CD4-positive, alpha-beta T cell (primary cell): ENCODE measurements around the gene CCDC187. TPM values are rescaled to one million over a fixed set of nuclear protein-coding genes. Genes with fewer than 3 reads are reported as not detected.

ENCODE experiments used
- ATAC-seq: fragments of 200-7000 bp; cut with Tn5 transposase; one replicate; pipeline ENCODE4 v1.10.0; 2022; ENCODE audit warnings: mild to moderate bottlenecking; ENCODE audit not compliant: poor library complexity
- CTCF ChIA-PET: fragments of 350-600 bp; sonication (Branson Sonifier 250); formaldehyde crosslinking; loops from one replicate; lab custom pipeline; 2021; ENCODE audit warnings: antibody characterized with exemption, inconsistent platforms; lab: Charles Lee
- POLR2A ChIA-PET: fragments of 350-600 bp; sonication (Branson Sonifier 250); formaldehyde crosslinking; loops from one replicate; lab custom pipeline; 2021; ENCODE audit warnings: antibody characterized with exemption, inconsistent platforms; lab: Charles Lee
- DNase-seq, 14 experiments: peaks; one replicate each; pipeline ENCODE4 v3.0.0-alpha.2; 2013 to 2020; ENCODE audit warnings: mixed read lengths in 2 of 14
- H3K27ac ChIP-seq, 2 donors: one replicate each; pipeline versions ENCODE4 v1.5.1 to v1.7.0; 2013; ENCODE audit warnings: low read length in 2 of 2, low read depth in 1 of 2, mild to moderate bottlenecking in 1 of 2
- H3K27me3 ChIP-seq, 2 experiments: 1 replicate in 1 of 2; 2 replicates in 1 of 2; pipeline versions ENCODE4 v1.6.1 to v1.7.0; 2013; ENCODE audit warnings: low read length in 2 of 2, control low read depth in 1 of 2, mild to moderate bottlenecking in 1 of 2, moderate library complexity in 1 of 2; ENCODE audit not compliant: insufficient read depth in 2 of 2, control insufficient read depth in 1 of 2
- H3K36me3 ChIP-seq: one replicate; pipeline ENCODE4 v1.6.1; 2013; ENCODE audit warnings: low read length, control low read depth; ENCODE audit not compliant: insufficient read depth
- H3K4me1 ChIP-seq: one replicate; pipeline ENCODE4 v1.6.1; 2013; ENCODE audit warnings: low read length, control low read depth; ENCODE audit not compliant: insufficient read depth
- H3K4me3 ChIP-seq: one replicate; pipeline ENCODE4 v1.5.1; 2013; ENCODE audit warnings: mild to moderate bottlenecking, low read length, moderate library complexity
- H3K9me3 ChIP-seq, 2 experiments: 1 replicate in 1 of 2; 2 replicates in 1 of 2; pipeline versions ENCODE4 v1.6.1 to v1.7.0; 2013; ENCODE audit warnings: low read length in 2 of 2, mild to moderate bottlenecking in 2 of 2, control low read depth in 1 of 2, moderate library complexity in 1 of 2; ENCODE audit not compliant: control insufficient read depth in 1 of 2, insufficient read depth in 1 of 2
- H3K27ac Mint-ChIP-seq: one replicate; pipeline ENCODE4 v1.8.0; 2020; ENCODE audit warnings: mixed read lengths
- H3K27me3 Mint-ChIP-seq: one replicate; pipeline ENCODE4 v1.8.0; 2021; ENCODE audit warnings: mixed read lengths
- H3K36me3 Mint-ChIP-seq: one replicate; pipeline ENCODE4 v1.8.0; 2021; ENCODE audit warnings: low read depth, mixed read lengths
- H3K4me1 Mint-ChIP-seq: one replicate; pipeline ENCODE4 v1.8.0; 2021; ENCODE audit warnings: low read depth, mixed read lengths
- H3K4me3 Mint-ChIP-seq: one replicate; pipeline ENCODE4 v1.8.0; 2020; ENCODE audit warnings: mild to moderate bottlenecking, mixed read lengths
- H3K9me3 Mint-ChIP-seq: one replicate; pipeline ENCODE4 v1.8.0; 2020; ENCODE audit warnings: mixed read lengths
- CTCF ChIP-seq: fragments of 200-600 bp; IDR thresholded peaks from one replicate; pipeline ENCODE4 v1.8.0; 2022; ENCODE audit warnings: antibody characterized with exemption, mild to moderate bottlenecking
- intact Hi-C, 2 experiments: fragments of 100-400 bp; cut with DNase I in 1 of 2; cut with micrococcal nuclease in 1 of 2; formaldehyde crosslinking; loops; one replicate each; pipeline versions ENCODE4 v1.15.1 to v1.9.0; 2023 to 2025; cut with DNase I, micrococcal nuclease
- total RNA-seq, 174 experiments: library from RNA in 2 of 174; stranded (reverse) in 2 of 174; gene quantifications; one replicate each; pipeline ENCODE4 v1.2.3 and lab custom pipeline; 2021 to 2026

CCDC187 gene
- total RNA-seq, 2 experiments from 2014 or later, result not detected

- no peak for TF ChIP-seq CTCF
- no peaks in the 10 kb centered on the region for H3K9me3 Mint-ChIP-seq
- peaks cover 14% of the 10 kb centered on the region for H3K4me1 Mint-ChIP-seq
- H3K27me3 Mint-ChIP-seq, result no peaks in the 10 kb centered on the region
- ChIA-PET CTCF (no interaction called here), POLR2A (interaction anchor here (1.2 kb wide), 1 partner anchor 18 kb away, joined by 4 read pairs; no protein-coding TSS in a partner anchor)
- H3K36me3 Mint-ChIP-seq, result peaks cover 7% of the 10 kb centered on the region
- H3K27ac ChIP-seq, result no peak overlapping the region
- H3K36me3 ChIP-seq, result no peaks in the 10 kb centered on the region
- no peak for ATAC-seq
- intact Hi-C loops, result loop anchor here (5.0 to 10.0 kb wide), 4 partner anchors 233 to 342 kb away; partner anchors contain the start of genes UBAC1 (in 2 of the 2), CAMSAP1 (in 1 of the 2) and SEC16A (in 1 of the 2)
- H3K4me3 Mint-ChIP-seq, result no peak overlapping the region
- peaks cover 14% of the 10 kb centered on the region for H3K4me1 ChIP-seq
- no peak overlapping the region for H3K4me3 ChIP-seq
- H3K27ac Mint-ChIP-seq, result no peak overlapping the region
- no peak for DNase-seq
- peaks cover 0 to 3% of the 10 kb centered on the region in 2 experiments for H3K27me3 ChIP-seq
- H3K9me3 ChIP-seq, result no peaks in the 10 kb centered on the region
Measured at GRCh38 chr9:136248951-136249876, 54.7 kb downstream of the CCDC187 start.

GRCh38 chr9:136247947-136248637 is 55.8 kb downstream of the CCDC187 start:
- Mint-ChIP-seq H3K27me3 (no peaks in the 10 kb centered on the region), H3K4me1 (peaks cover 26% of the 10 kb centered on the region), H3K9me3 (no peaks in the 10 kb centered on the region), H3K36me3 (peaks cover 7% of the 10 kb centered on the region), H3K4me3 (no peak overlapping the region), H3K27ac (no peak overlapping the region)
- no peak for DNase-seq
- Histone ChIP-seq H3K9me3 (no peaks in the 10 kb centered on the region), H3K4me1 (peaks cover 25% of the 10 kb centered on the region), H3K4me3 (no peak overlapping the region), H3K36me3 (no peaks in the 10 kb centered on the region), H3K27me3 (no peaks in the 10 kb centered on the region), H3K27ac (no peak overlapping the region)
- intact Hi-C loops, result loop anchor here (2.0 to 10.0 kb wide), 5 partner anchors 115 to 341 kb away; partner anchors contain the start of genes UBAC1 (in 2 of the 2), CAMSAP1 (in 1 of the 2), DNLZ (in 1 of the 2) and SEC16A (in 1 of the 2)
- ATAC-seq, result no peak
- no peak for TF ChIP-seq CTCF
- ChIA-PET CTCF (interaction anchor here (1.8 kb wide), 1 partner anchor 19 kb away, joined by 4 read pairs; no protein-coding TSS in a partner anchor), POLR2A (interaction anchor here (2.5 kb wide), 1 partner anchor 19 kb away, joined by 7 read pairs; no protein-coding TSS in a partner anchor)

DNA sequence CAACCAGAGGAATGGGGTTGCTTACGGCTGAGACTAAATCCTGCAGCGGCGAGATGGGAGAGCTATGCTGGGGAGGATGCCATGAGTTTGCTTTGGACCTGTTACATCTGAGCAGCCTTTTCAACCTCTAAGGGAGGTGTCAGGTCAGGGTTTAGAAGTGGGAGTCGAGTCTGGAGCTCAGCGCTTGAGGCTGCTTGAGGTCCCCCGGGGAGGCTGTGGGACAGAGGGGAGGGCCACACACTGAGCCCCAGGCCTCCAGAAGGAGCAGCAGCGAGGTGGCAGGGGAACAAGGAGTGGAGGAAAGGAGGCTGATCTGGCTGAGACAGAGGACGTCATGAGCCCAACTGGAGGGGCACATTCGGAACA is 56.4 kb downstream of the CCDC187 start:
- intact Hi-C loops, result loop anchor here (2.0 to 10.0 kb wide), 5 partner anchors 115 to 340 kb away; partner anchors contain the start of genes UBAC1 (in 2 of the 2), CAMSAP1 (in 1 of the 2), DNLZ (in 1 of the 2) and SEC16A (in 1 of the 2)
- CTCF ChIA-PET, result interaction anchor here (1.8 kb wide), 1 partner anchor 20 kb away, joined by 4 read pairs; no protein-coding TSS in a partner anchor

More for the DNA sequence above, 56.4 kb downstream of the CCDC187 start:
- H3K27me3 Mint-ChIP-seq, result no peaks in the 10 kb centered on the region
- Histone ChIP-seq H3K27me3 (no peaks in the 10 kb centered on the region), H3K36me3 (no peaks in the 10 kb centered on the region), H3K9me3 (no peaks in the 10 kb centered on the region), H3K27ac (no peak overlapping the region), H3K4me1 (peaks cover 31% of the 10 kb centered on the region), H3K4me3 (no peak overlapping the region)
- H3K27ac Mint-ChIP-seq, result no peak overlapping the region
- peaks cover 7% of the 10 kb centered on the region for H3K36me3 Mint-ChIP-seq
- POLR2A ChIA-PET, result interaction anchor here (2.5 kb wide), 1 partner anchor 20 kb away, joined by 7 read pairs; no protein-coding TSS in a partner anchor
- no peaks in the 10 kb centered on the region for H3K9me3 Mint-ChIP-seq
- ATAC-seq (no peak), DNase-seq (no peak)
- H3K4me3 Mint-ChIP-seq, result peak overlapping the region; percentile 38
- H3K4me1 Mint-ChIP-seq, result peaks cover 31% of the 10 kb centered on the region
- no peak for TF ChIP-seq CTCF
